GM18519 (cell line): Measurements from ENCODE around the gene SEMA6A.
"Not testable (repeated sequence)": the region's sequence is repeated elsewhere in the genome, so short reads cannot be mapped to it uniquely, and the experiment has no call there.

Experiments used
- ATAC-seq: cut with Tn5 transposase; IDR thresholded peaks from one replicate; pipeline ENCODE4 v1.9.1; 2021; ENCODE audit warnings: mild to moderate bottlenecking, moderate library complexity; ENCODE audit not compliant: unreplicated experiment, low FRiP score

Gene SEMA6A

GRCh38 chr5:116553366-116553765 is 21.3 kb downstream of the SEMA6A start:
- no peak for ATAC-seq

GRCh38 chr5:116550082-116550481 is 24.5 kb downstream of the SEMA6A start:
- ATAC-seq = no peak

- no peak for ATAC-seq
Observed at GRCh38 chr5:116546743-116547124, 27.9 kb downstream of the SEMA6A start.

DNA sequence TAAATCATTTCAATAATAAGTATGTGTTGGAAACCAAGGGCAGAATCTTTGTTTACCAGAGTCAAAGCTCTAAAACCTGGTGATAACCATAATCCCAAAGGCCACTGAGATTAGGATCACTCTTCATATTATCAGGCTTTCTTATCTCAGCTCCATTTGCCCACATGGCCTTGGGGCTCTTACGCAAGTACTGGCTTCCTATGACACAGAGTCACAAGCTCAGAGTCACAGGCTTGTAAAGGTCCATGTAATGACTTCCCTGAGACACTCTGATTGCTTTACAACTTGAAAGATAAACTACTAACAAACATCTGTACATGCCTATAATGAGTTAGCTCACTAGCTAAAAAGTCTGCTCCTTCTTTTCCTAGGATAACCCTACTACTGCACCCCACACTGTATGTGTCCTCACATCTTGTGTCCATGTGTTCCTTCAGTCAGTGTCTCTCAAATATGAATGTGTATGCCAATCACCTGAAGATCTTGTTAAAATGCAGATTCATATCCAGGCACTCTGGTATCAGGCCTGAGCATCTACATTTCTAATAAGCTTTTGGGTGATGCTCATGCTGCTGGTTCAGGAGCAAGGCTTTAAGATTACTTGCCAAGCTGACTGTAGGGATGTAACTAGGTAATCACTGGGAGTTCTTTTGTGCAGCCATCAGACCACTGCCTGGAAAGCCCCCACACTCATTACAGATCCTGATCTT is 28.4 kb downstream of the SEMA6A start:
- ATAC-seq = no peak

DNA sequence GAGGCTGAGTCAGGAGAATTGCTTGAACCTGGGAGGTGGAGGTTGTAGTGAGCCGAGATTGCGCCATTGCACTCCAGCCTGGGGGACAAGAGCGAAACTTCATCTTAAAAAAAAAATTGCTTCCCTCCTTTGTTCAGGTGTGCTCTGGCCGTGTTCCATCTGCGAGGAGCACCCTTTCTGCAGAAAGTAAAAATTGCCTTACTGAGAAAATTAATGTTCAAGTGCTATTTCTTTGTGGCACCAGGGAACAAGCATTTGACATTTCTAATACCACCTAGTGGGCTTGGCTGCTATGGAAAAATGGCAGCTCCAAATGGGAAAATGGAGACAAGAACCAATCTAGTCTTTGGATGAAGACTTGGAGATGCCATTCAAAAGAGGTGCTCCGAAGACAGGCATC is 29.2 kb downstream of the SEMA6A start:
- not testable (repeated sequence) for ATAC-seq

GRCh38 chr5:116544531-116545241 is 29.9 kb downstream of the SEMA6A start:
- ATAC-seq = no peak

- ATAC-seq = no peak
Observed at GRCh38 chr5:116543501-116543900, 31.1 kb downstream of the SEMA6A start.

GRCh38 chr5:116542619-116543018 is 32.0 kb downstream of the SEMA6A start:
- ATAC-seq = no peak

- ATAC-seq = no peak
Observed at GRCh38 chr5:116539222-116539621, 35.4 kb downstream of the SEMA6A start.

DNA sequence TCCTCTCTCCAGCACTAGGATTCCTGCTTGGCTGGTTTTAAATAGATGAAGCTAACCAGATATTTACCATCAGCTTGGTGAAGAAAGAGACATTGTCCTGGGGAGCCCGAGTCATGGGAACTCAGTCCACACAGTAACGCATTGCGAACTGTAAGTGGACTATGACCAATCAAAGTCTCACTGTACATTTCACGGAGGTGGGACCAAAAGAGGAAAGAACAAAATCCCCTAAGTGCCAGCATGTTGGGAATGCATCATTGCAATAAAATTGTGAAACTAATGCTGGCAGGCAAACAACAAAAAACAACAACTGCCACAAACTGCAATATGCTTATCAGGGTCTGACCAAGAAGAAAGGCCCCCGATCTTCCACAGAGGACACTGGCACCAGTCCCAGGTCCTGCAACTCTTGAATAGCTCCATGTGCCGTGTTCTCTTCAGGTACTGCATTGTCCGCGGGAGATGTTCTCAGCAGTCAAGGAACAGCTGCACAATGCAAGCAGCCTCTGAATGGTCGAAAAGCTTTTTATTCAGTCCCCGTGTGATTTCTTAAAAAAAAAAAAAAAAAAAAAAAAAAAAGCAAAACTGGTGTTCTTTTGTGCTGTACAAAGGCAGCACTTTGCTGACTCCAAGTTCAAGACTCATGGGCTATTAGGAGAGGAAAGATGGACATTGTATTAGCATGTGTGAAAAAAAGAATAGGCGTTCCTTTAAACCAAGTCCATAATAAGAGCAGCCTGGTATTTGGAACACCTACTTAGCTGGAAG is 38.1 kb downstream of the SEMA6A start:
- no peak for ATAC-seq

DNA sequence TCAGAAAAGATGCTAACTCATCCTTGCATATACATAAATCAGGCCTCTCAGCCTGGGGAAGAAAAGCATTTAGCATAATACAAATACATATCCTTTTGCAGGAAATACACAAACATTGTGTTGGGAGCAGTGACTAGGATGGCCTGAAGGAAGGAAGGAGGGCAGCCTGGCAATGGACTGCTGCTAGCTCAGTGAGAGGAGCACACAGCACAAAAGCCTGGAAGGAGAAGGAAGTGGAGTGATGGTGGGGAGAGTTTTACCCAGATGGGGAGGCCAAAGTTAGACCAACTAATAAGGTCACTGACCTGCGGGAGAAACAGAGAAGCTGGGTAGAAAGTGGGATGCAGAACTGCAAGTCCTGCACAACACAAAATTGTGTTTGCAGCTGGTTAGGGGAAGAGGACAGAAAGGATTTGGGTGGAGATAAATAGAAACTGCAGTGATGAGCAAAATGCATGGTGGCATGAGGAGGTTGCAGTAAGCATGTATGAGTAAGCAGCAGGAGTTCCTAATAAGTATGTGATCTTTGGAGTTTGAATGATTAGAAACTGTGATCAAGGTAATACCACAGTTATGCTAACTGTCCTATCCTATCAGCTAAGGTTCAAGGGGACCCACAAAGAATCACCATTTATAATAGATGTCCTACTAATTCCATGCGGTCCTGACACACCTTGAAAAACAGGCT is 39.5 kb downstream of the SEMA6A start:
- ATAC-seq = no peak

GRCh38 chr5:116532762-116533525 is 41.7 kb downstream of the SEMA6A start:
- ATAC-seq = no peak

GRCh38 chr5:116531635-116532034 is 43.0 kb downstream of the SEMA6A start:
- ATAC-seq = no peak

- no peak for ATAC-seq
Observed at GRCh38 chr5:116531117-116531516, 43.5 kb downstream of the SEMA6A start.

GRCh38 chr5:116530276-116530675 is 44.3 kb downstream of the SEMA6A start:
- ATAC-seq = no peak

DNA sequence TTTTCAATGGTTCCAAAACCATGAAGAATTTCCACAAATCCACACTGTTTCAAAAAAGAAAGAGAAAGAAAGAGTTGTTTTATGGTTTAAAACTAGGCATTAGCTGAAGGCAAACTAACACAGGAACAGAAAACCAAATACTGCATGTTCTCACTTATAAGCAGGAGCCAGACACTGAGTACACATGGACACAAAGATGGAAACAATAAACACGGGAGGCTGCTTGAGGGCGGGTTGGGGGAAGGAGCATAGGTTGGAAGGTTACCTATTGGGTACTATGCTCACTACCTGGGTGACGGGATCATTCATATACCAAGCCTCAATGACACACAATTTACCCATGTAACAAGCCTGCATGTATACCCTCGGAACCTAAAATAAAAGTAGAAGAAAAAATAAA is 45.0 kb downstream of the SEMA6A start:
- no peak for ATAC-seq

GRCh38 chr5:116528519-116529234 is 45.9 kb downstream of the SEMA6A start:
- no peak for ATAC-seq

DNA sequence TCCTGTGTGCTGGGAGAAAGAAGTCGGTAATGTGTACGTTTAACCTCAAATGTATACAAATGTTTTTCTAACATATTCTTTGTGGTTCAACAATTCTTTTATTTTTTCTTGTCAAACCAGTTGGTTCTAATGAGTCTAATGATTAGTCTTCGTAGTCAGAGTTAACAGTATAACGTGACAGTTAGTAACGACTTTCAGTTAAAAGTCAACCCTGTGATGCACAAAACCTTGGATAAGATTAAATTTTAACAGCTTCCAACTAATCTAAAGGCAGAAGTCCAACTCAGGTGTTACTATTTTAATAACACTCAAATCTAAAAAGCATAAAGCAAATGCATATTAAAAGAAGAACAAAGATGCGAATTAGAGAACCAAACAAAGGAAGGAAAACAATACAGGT is 47.0 kb downstream of the SEMA6A start:
- no peak for ATAC-seq

- ATAC-seq = no peak
Observed at GRCh38 chr5:116525674-116526073, 48.9 kb downstream of the SEMA6A start.

- ATAC-seq = no peak
Observed at GRCh38 chr5:116524966-116525365, 49.7 kb downstream of the SEMA6A start.
